GM15510 (cell line): ENCODE results near the gene SIGLEC5.
"Not testable (repeated sequence)": the region's sequence is repeated elsewhere in the genome, so short reads cannot be mapped to it uniquely, and the experiment has no call there.

Source experiments
- POLR2A ChIP-seq: IDR thresholded peaks from 3 replicates; pipeline ENCODE4 v1.6.1; 2011; ENCODE audit warnings: borderline replicate concordance; ENCODE audit not compliant: insufficient read length; ENCODE audit errors: extremely low read depth

Gene SIGLEC5, protein sequence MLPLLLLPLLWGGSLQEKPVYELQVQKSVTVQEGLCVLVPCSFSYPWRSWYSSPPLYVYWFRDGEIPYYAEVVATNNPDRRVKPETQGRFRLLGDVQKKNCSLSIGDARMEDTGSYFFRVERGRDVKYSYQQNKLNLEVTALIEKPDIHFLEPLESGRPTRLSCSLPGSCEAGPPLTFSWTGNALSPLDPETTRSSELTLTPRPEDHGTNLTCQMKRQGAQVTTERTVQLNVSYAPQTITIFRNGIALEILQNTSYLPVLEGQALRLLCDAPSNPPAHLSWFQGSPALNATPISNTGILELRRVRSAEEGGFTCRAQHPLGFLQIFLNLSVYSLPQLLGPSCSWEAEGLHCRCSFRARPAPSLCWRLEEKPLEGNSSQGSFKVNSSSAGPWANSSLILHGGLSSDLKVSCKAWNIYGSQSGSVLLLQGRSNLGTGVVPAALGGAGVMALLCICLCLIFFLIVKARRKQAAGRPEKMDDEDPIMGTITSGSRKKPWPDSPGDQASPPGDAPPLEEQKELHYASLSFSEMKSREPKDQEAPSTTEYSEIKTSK

DNA sequence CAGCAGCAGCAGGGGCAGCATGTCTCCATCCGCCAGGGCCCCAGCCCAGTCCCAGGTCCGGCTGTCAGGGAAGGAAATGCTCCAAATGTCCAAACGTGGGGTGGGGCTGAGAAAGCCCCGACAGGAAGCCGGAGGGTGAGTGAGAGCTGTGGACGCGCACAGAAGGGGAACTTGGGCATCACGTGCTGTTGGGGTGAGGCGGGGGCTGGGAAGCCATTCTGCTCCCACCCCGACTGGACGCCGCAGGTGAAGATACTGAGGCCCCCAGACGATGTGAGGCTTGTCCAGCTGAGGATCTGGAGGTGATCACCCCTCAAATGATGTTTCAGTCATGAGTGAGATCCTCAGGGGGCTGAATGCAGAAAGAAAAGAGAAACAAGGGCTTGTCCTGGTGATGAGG, at the start of gene SIGLEC5:
Gene SIGLEC5, minus strand, starts transcription at position 87 of the 400 bp plus-strand sequence. Its CDS starts 66 bp downstream, at position 21.
- not testable (repeated sequence) for TF ChIP-seq POLR2A

DNA sequence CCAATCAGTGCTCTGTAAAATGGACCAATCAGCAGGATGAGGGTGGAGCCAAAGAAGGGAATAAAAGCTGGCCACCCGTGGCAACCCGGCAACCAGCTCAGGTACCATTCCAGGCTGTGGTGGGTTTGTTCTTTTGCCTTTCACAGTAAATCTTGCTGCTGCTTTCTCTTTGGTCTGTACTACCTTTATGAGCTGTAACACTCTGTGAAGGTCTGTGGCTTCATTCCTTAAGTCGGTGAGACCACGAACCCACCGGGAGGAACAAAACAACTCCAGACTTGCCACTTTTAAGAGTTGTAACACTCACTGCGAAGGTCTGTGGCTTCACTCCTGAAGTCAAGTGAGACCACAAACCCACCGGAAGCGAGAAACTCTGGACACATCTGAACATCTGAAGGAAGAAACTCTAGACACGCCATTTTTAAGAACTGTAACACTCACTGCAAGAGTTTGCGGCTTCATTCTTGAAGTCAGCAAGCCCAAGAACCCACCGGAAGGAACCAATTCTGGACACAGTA, 46.4 kb upstream of the SIGLEC5 start:
- TF ChIP-seq POLR2A = no peak

DNA sequence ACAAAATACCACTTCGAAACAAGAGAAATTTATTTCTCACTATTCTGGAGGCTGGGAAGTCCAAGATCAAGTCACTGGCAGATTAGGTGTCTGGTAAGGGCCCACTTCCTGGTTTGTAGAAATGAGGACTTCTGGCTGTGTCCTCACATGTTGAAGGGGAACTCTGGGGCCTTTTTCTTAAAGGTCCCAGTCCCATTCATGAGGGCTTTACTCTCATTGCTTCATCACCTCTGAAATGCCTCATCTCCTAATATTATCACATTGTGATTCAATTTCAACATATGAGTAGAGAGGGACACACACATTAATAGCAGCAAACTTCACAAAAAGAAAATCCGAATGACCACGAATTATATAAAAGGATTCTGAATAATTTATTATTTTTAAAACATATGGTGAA, 38.0 kb upstream of the SIGLEC5 start:
- TF ChIP-seq POLR2A = no peak

DNA sequence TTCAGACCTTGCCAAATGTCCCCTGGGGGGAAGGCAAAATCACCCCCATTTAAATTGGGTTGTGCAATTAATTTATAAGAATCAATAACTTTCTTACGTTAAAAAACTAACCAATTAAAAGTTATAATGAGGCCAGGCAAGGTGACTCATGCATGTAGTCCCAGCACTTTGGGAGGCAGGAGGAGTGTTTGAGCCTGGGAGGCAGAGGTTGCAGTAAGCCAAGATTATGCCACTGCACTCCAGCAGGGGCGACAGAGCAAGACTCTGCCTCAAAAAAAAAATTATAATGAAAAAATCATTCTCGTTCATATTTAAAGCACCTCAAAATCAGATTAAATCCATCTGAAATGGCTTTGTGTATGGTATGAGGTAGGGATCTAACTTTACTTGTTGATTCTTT, 34.8 kb upstream of the SIGLEC5 start:
- TF ChIP-seq POLR2A = no peak

DNA sequence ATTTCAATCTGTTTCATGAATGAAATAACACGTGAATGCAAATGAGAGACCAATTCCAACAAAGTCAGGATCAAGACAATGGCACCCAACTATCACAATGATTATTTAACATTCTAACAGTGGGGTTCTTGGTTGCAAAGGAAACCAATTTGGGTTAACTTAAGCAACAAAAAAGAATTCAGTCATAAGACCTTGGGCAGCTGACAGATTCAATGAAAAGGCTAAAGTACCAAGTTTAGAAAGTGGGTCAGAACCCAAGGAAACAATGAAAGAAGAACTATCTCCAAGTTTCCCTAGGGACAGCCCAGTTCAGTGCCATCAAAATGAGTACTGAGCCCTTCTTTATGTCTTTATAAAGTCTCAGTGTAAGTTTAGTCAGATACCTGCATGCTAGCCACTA, 33.9 kb upstream of the SIGLEC5 start:
- no peak for TF ChIP-seq POLR2A

DNA sequence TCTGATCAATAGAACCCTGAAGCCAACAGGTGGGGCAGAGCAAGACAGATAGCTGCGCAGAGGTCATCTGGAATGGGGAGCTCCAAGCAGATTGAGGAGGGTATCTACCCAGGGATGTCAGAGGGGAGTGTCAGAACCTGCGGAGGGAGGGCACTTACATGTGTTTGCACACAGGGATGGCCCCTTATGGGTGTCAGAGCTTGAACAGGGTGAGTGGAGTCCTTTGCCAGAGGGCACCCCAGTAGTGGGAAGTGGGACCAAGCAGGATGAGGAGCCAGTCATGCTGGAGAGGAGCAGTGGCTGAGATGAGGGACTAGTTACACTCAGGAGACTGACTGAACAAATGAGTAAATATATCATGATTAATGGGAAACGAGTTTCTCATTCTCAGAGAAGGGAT, 33.4 kb upstream of the SIGLEC5 start:
- no peak for TF ChIP-seq POLR2A

DNA sequence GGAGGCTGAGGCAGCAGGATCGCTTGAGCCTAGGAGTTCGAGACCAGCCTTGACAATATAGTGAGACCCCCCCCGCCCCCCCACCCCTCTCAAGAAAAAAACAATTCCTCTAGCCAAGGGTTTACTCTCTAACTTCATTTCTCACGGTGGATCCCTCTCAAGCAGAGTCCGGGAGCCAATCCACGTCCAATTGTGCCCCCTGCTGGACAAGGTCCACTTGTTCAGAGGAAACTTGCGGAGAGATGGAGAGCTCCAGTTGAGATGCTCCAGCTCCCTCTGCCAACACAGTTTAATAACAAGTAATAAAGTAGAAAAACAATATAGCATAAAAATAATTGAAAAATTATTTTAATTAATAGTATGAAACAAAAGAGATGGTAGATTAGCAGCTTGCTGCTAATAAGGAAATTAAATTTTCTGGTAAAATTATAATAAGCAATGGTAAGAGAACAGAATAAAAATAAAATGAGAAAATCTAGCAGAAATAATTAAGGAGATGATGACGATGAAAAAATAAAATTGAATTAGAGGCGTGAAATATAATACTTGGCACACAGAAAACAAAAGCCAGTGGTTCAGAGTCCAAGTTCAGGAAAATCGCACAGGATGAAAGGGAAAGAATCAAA, 30.9 kb upstream of the SIGLEC5 start:
- no peak for TF ChIP-seq POLR2A

DNA sequence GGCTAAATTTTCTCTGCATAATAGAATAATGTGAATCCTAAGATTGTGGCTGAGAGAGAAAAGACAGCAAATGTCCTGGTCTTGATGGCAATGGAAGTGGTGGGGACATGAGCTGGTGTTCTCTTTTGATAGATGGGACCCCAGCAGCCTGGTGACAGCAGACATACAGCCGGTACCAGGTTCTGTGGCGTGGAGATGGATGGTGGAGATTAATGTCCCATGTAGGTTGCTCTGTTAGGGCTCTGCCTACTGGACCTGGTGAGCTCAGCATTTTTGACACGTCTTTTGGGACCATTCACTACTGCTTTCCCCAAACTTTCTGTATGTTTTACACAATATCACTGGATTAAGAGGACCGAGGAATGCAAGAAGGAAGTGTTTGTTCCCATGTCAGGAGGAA, 24.6 kb upstream of the SIGLEC5 start:
- TF ChIP-seq POLR2A = no peak

DNA sequence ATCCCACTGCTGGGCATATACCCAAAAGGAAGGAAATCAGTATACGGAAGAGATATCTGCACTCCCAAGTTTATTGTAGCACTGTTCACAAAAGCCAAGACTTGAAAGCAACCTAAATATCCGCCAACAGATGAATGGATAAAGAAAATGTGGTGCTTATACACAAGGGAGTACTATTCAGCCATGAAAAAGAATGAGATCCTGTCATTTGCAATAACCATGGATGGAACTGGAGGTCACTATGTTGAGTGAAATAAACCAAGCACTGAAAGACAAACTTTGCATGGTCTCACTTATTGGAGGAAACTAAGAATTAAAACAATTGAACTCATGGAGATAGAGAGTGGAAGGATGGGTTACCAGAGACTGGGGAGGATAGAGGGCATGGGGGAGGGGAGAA, 23.0 kb upstream of the SIGLEC5 start:
- TF ChIP-seq POLR2A = no peak

DNA sequence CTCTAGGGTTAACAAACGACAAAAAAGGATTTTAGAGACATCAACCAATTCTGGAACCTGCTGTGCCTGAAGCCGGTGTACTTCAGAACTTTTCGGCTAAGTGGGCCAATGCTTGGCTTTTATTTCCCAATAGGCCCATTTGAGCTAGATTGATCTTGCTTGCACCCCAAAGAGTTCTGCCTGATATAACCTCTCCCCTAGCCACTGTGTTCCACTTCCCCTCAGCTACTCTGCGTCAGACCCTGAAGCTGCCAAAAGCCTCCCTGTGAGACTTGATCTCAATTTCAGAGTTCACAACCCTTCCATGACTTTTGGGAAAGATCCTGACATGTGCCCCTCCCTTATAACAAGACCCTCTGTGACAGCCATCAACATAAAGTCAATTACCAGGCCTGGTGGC, 22.1 kb upstream of the SIGLEC5 start:
- no peak for TF ChIP-seq POLR2A

DNA sequence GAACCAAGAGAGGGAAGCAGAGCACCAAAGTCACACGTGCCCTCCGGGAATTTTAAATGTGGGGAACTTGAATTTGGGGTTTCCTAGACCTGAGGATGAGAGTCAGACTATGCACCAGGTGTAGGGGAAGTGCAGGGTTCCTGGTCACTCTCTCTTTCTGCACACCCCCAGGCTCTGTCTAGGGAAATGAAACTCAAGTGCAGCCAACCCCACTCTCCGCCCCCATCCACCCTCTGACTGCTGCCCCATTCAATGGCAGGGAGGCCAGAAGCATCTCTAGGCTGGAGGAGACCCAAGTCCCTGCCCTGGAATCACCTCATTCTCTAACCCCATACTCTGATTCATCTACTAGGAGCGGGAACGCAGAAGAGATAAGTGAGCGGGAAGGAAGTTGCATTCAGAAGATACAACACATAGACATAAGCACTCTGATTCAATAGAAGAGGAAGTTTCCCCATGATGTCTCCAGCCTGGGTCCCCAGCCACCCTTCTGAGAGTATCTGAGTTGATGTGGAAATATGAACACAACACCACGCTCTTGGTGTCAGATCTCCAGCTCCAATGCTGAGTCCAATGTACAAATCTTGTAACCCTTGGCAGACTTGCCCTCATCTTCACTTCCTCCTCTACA, 21.1 kb upstream of the SIGLEC5 start:
- no peak for TF ChIP-seq POLR2A

DNA sequence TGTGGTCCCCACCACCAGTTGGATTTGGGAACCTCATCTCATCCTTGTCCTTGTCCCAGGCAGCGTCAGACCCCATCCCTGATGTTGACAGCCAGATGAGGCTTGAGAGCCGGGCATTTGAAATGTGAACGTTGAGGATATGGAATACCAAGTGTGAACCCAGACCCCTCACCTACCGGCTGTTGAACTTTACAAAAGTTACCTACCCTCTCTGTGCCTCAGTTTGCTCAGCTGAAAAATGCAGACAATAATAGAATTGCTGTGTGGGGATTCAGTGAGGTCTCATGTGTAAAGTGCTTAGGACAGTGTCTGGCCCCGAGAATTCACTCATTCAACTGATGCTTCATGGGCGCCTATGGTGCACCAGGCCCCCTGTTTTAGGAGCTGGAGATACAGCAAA, 17.1 kb upstream of the SIGLEC5 start:
- TF ChIP-seq POLR2A = no peak

DNA sequence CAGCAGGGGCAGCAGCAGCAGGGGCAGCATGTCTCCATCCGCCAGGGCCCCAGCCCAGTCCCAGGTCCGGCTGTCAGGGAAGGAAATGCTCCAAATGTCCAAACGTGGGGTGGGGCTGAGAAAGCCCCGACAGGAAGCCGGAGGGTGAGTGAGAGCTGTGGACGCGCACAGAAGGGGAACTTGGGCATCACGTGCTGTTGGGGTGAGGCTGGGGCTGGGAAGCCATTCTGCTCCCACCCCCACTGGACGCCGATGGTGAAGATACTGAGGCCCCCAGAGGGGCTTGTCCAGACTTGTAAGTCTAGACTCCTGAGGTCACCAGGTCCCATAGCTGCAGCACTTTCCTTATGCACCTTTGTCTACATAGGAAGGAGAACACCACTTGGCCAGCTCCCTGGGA, 16.5 kb upstream of the SIGLEC5 start, which contains the start of gene SIGLEC14:
Gene SIGLEC14, minus strand, starts transcription at position 96 of the 400 bp plus-strand sequence. Its CDS starts 66 bp downstream, at position 30.
- not testable (repeated sequence) for TF ChIP-seq POLR2A

DNA sequence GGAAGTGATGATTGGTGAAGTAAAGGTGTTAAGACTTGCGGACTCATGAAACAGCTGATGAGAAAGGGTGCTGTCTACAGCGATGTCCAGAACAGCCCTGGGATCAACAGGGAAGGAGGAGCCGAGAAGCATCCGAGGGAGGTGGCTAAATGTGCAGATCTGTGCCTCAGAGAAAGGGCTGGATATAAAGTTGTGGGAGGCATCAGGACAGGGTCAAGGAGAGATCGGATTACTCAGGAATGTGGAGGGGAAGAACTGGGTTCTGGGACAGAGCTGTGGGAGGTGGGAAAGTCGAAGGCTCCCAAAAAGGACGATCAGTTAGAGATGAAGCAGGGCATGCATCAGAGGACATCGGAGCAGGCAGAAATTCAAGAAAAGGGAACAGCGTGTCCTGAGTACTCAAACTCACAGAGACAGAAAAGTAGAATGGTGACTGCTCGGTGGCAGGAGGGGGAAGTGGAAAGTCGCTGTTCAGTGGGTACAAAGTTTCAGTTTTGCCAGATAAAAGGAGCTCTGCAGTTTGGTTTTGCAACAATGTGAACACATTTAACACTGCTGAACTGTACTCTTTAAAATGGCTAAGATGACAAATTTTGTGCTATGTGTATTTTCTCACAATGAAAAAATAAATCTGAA, 14.6 kb upstream of the SIGLEC5 start:
- TF ChIP-seq POLR2A = no peak
